HepG2 (cell line): ENCODE measurements around the gene ENTREP3. TPM values are rescaled to one million over a fixed set of nuclear protein-coding genes. Genes with fewer than 3 reads are reported as not detected.
A peak's percentile ranks its signal among the peaks of the same experiment; 100 is the strongest.

Experiments
- ATAC-seq: fragments of 200-7000 bp; cut with Tn5 transposase; 3 replicates; pipeline ENCODE4 v1.9.1; 2020; ENCODE audit warnings: mild to moderate bottlenecking, moderate library complexity
- BruUV-seq: library from RNA; stranded (reverse); fragments of 400-500 nt; replicated peaks from 2 replicates; lab custom pipeline; 2021; lab: Mats Ljungman, UMichigan
- CTCF ChIA-PET: fragments of 300-600 bp; formaldehyde crosslinking; extraction: SDS; loops from one replicate; lab custom pipeline; 2021; ENCODE audit warnings: low total read pairs, inconsistent platforms, low intra/inter-chr PET ratio; lab: Yijun Ruan, JAX
- POLR2A ChIA-PET: fragments of 350-600 bp; sonication (Branson Sonifier 250); formaldehyde crosslinking; loops from one replicate; lab custom pipeline; 2020; ENCODE audit warnings: antibody characterized with exemption, inconsistent platforms; lab: Yijun Ruan, JAX
- DNase-seq: peaks from one replicate; pipeline ENCODE4 v3.0.0-alpha.2; 2015; ENCODE audit warnings: low spot score
- FAIRE-seq: peaks from 3 replicates; lab custom pipeline; 2011; peaks lifted over from hg19 to GRCh38; lab: Jason Lieb, UNC
- H2AFZ ChIP-seq: one replicate; pipeline ENCODE4 v1.6.1; 2011; ENCODE audit warnings: low read length, inconsistent platforms
- H3K27ac ChIP-seq: fragments of 300-600 bp; 3 replicates; pipeline ENCODE4 v1.8.0; 2011; ENCODE audit warnings: mixed run types, mild to moderate bottlenecking, mixed read lengths, low read length, inconsistent platforms; ENCODE audit not compliant: insufficient read depth; ENCODE audit errors: extremely low read length
- H3K27me3 ChIP-seq, 2 experiments: fragments of 200-600 bp in 1 of 2; 2 replicates in 1 of 2; 3 replicates in 1 of 2; pipeline versions ENCODE4 v1.6.0 to v1.8.0; 2011; ENCODE audit warnings: low read length in 2 of 2, mild to moderate bottlenecking in 2 of 2, moderate library complexity in 2 of 2, inconsistent platforms in 1 of 2; ENCODE audit not compliant: insufficient read depth in 2 of 2, control insufficient read depth in 1 of 2
- H3K36me3 ChIP-seq, 2 experiments: fragments of 200-600 bp in 1 of 2; replicated peaks in 1 of 2; 2 replicates in 1 of 2; 3 replicates in 1 of 2; pipeline versions ENCODE4 v1.5.1 to v1.8.0; 2011; ENCODE audit warnings: low read length in 2 of 2, inconsistent platforms in 1 of 2; ENCODE audit not compliant: insufficient read depth in 2 of 2, control insufficient read depth in 1 of 2
- H3K4me1 ChIP-seq: 2 replicates; pipeline ENCODE4 v1.5.1; 2012; ENCODE audit warnings: low read length, inconsistent platforms; ENCODE audit not compliant: insufficient read depth
- H3K4me2 ChIP-seq: 2 replicates; pipeline ENCODE4 v1.6.0; 2011; ENCODE audit warnings: low read depth, low read length, inconsistent platforms
- H3K4me3 ChIP-seq, 3 experiments: fragments of 200-600 bp in 1 of 3; sonication (generic), shearing (Covaris generic) in 1 of 3; replicated peaks in 1 of 3; 2 replicates each; pipeline ENCODE4 v1.5.1; 2011 to 2016; ENCODE audit warnings: low read length in 3 of 3, inconsistent platforms in 2 of 3, low read depth in 2 of 3, mild to moderate bottlenecking in 2 of 3, control low read depth in 1 of 3, mixed read lengths in 1 of 3; ENCODE audit not compliant: insufficient read depth in 1 of 3
- H3K79me2 ChIP-seq: one replicate; pipeline ENCODE4 v1.6.1; 2011; ENCODE audit warnings: low read length, inconsistent platforms; ENCODE audit not compliant: insufficient read depth
- H3K9ac ChIP-seq: 2 replicates; pipeline ENCODE4 v1.6.0; 2011; ENCODE audit warnings: mild to moderate bottlenecking, low read depth, low read length, inconsistent platforms; ENCODE audit not compliant: insufficient read depth
- H3K9me3 ChIP-seq: 2 replicates; pipeline ENCODE4 v1.5.1; 2012; ENCODE audit warnings: mild to moderate bottlenecking, low read length
- H4K20me1 ChIP-seq: 2 replicates; pipeline ENCODE4 v1.6.0; 2011; ENCODE audit warnings: inconsistent platforms, mild to moderate bottlenecking, low read length, moderate library complexity; ENCODE audit not compliant: insufficient read depth
- ELF1 ChIP-seq: sonication (generic); formaldehyde crosslinking; IDR thresholded peaks from 2 replicates; pipeline ENCODE4 v1.4.0; 2020; ENCODE audit warnings: missing genetic modification reagents
- GABPB1 ChIP-seq: IDR thresholded peaks from 2 replicates; pipeline ENCODE4 v1.6.1; 2016; ENCODE audit warnings: mild to moderate bottlenecking, missing genetic modification reagents, moderate library complexity, missing compliant biosample characterization
- HMGA1 ChIP-seq: sonication (generic); formaldehyde crosslinking; conservative IDR thresholded peaks from 2 replicates; pipeline ENCODE4 v1.4.0; 2020; ENCODE audit warnings: missing genetic modification reagents
- HOXA3 ChIP-seq: sonication (generic); formaldehyde crosslinking; IDR thresholded peaks from 2 replicates; pipeline ENCODE4 v1.5.0; 2020; ENCODE audit warnings: missing genetic modification reagents
- KAT8 ChIP-seq: IDR thresholded peaks from 2 replicates; pipeline ENCODE4 v1.6.1; 2016; ENCODE audit warnings: missing genetic modification reagents, missing compliant biosample characterization
- PHF20 ChIP-seq: sonication (generic); formaldehyde crosslinking; IDR thresholded peaks from 2 replicates; pipeline ENCODE4 v1.5.0; 2020; ENCODE audit warnings: mild to moderate bottlenecking, missing genetic modification reagents
- SAP130 ChIP-seq: IDR thresholded peaks from 2 replicates; pipeline ENCODE4 v1.6.1; 2016; ENCODE audit warnings: low read depth
- YY1 ChIP-seq: IDR thresholded peaks from 2 replicates; pipeline ENCODE4 v1.6.1; 2011; ENCODE audit warnings: low read length, low read depth, moderate library complexity, mild to moderate bottlenecking; ENCODE audit not compliant: insufficient read depth, insufficient replicate concordance
- ZEB1 ChIP-seq: IDR thresholded peaks from 2 replicates; pipeline ENCODE4 v1.6.1; 2012; ENCODE audit warnings: mild to moderate bottlenecking, low read depth, inconsistent platforms; ENCODE audit not compliant: insufficient replicate concordance
- ZNF496 ChIP-seq: sonication (generic); formaldehyde crosslinking; IDR thresholded peaks from 2 replicates; pipeline ENCODE4 v1.8.1; 2023; ENCODE audit warnings: mild to moderate bottlenecking, moderate library complexity, missing genetic modification reagents; ENCODE audit not compliant: insufficient replicate concordance
- ZNF512 ChIP-seq: sonication (generic); formaldehyde crosslinking; IDR thresholded peaks from 2 replicates; pipeline ENCODE4 v1.4.0; 2020; ENCODE audit warnings: mild to moderate bottlenecking, missing genetic modification reagents
- ZNF792 ChIP-seq: IDR thresholded peaks from 2 replicates; pipeline ENCODE4 v1.6.1; 2016
- WGBS: methylation state at CpG from one replicate; pipeline ENCODE4 v1.1.6; 2017; ENCODE audit warnings: low lambda C conversion rate; 5-methylcytosine and 5-hydroxymethylcytosine counted together
- in situ Hi-C: cut with HindIII; loops from 2 replicates; pipeline ENCODE4 v1.10.0; 2017; ENCODE audit warnings: low pct_unique_long_range_greater_than_20kb; ENCODE audit not compliant: extremely low pct_ligation_motif_present
- intact Hi-C: fragments of 100-400 bp; cut with micrococcal nuclease; formaldehyde crosslinking; loops from one replicate; pipeline ENCODE4 v1.10.0; 2022; ENCODE audit not compliant: unreplicated experiment
- polyA plus RNA-seq, 8 experiments: library from polyadenylated mRNA; depleted of rRNA in 3 of 8; stranded (reverse) in 7 of 8; unstranded in 1 of 8; fragments of >200 nt; fragmentation: Illumina TruSeq in 4 of 8; extraction: Trizol in 4 of 8; gene quantifications; 2 replicates each; pipeline versions ENCODE4 v1.2.1 to v1.2.3, GENCODE V29; 2011 to 2016; ENCODE audit warnings: low read depth in 4 of 8, missing spikeins in 1 of 8, mixed read lengths in 1 of 8; ENCODE audit not compliant: insufficient read depth in 1 of 8
- total RNA-seq, 5 experiments: library from RNA; depleted of rRNA; stranded (reverse); fragments of >200 nt; fragmentation: Illumina TruSeq; extraction: Trizol; gene quantifications; 2 replicates each; pipeline ENCODE4 v1.2.3, GENCODE V29; 2016; ENCODE audit warnings: low read depth in 1 of 5

The ENTREP3 gene
- total and polyA plus RNA-seq, 2 of the 13 experiments (the other 11 are each of a cell fraction or from before 2014, with no cell fraction given) = 4.1 to 9.9 TPM

- H3K4me2 ChIP-seq = no peak overlapping the region
- WGBS = no CpG with 5 or more reads among the region's 1 CpG
These were observed 35.7 kb downstream of the ENTREP3 start for GRCh38 chr1:155219592-155220031.

GRCh38 chr1:155218854-155219591 is 36.3 kb downstream of the ENTREP3 start:
- no peaks in the 10 kb centered on the region for H3K9me3 ChIP-seq
- no peaks in the 10 kb centered on the region for H3K36me3 ChIP-seq
- WGBS = 74% methylated on average over 7 of the region's 7 CpGs
- H3K4me1 ChIP-seq = peaks cover 7% of the 10 kb centered on the region; the same call in 1 of the 2 replicates
- POLR2A ChIA-PET = no interaction called here
- no peaks in the 10 kb centered on the region for H3K79me2 ChIP-seq
- H2AFZ ChIP-seq = no peak overlapping the region
- no peak overlapping the region for H3K4me2 ChIP-seq
- BruUV-seq = no TSS peak
- DNase-seq = no peak
- in situ Hi-C loops = no loop called here
- H4K20me1 ChIP-seq = no peaks in the 10 kb centered on the region
- FAIRE-seq = peak; percentile 32
- no peaks in the 10 kb centered on the region for H3K27me3 ChIP-seq
- intact Hi-C loops = no loop called here
- H3K9ac ChIP-seq = no peak overlapping the region
- no peak overlapping the region for H3K4me3 ChIP-seq
- CTCF ChIA-PET = no interaction called here
- no peak overlapping the region for H3K27ac ChIP-seq
- ATAC-seq = no peak
- TF ChIP-seq KAT8 (CRISPR knock-in tag) = peak; percentile 82
- no peak for TF ChIP-seq GABPB1 (CRISPR knock-in tag)
- TF ChIP-seq YY1 = peak; percentile 89
- TF ChIP-seq PHF20 (CRISPR knock-in tag) = peak; percentile 67; the same call in 1 of the 2 replicates
- TF ChIP-seq ZNF496 (CRISPR knock-in tag) = no peak
- no peak for TF ChIP-seq HMGA1 (CRISPR knock-in tag)
- peak; percentile 34; the same call in 1 of the 2 replicates for TF ChIP-seq ELF1 (CRISPR knock-in tag)
- TF ChIP-seq HOXA3 (CRISPR knock-in tag) = peak; percentile 20; the same call in 1 of the 2 replicates
- TF ChIP-seq ZNF512 (CRISPR knock-in tag) = no peak
- TF ChIP-seq SAP130 = peak; percentile 51; the same call in 1 of the 2 replicates
- TF ChIP-seq ZEB1 = no peak

More at GRCh38 chr1:155219592-155220031, 35.7 kb downstream of the ENTREP3 start:
- no TSS peak for BruUV-seq
- H3K36me3 ChIP-seq = no peaks in the 10 kb centered on the region
- DNase-seq = no peak
- ChIA-PET POLR2A (no interaction called here), CTCF (no interaction called here)
- no peaks in the 10 kb centered on the region for H4K20me1 ChIP-seq
- no peak overlapping the region for H3K4me3 ChIP-seq
- no peak for ATAC-seq
- H3K27ac ChIP-seq = no peak overlapping the region
- FAIRE-seq = no peak
- intact Hi-C loops (no loop called here), in situ Hi-C loops (no loop called here)
- H2AFZ ChIP-seq = no peak overlapping the region
- no peaks in the 10 kb centered on the region for H3K79me2 ChIP-seq
- H3K9me3 ChIP-seq = no peaks in the 10 kb centered on the region
- TF ChIP-seq ZNF792 (CRISPR knock-in tag) (no peak), YY1 (peak; percentile 79)
- no peak overlapping the region for H3K9ac ChIP-seq
- H3K4me1 ChIP-seq = peaks cover 7% of the 10 kb centered on the region; the same call in 1 of the 2 replicates
- no peaks in the 10 kb centered on the region for H3K27me3 ChIP-seq
